ENCODE measurements around the gene RETREG2.

DNA sequence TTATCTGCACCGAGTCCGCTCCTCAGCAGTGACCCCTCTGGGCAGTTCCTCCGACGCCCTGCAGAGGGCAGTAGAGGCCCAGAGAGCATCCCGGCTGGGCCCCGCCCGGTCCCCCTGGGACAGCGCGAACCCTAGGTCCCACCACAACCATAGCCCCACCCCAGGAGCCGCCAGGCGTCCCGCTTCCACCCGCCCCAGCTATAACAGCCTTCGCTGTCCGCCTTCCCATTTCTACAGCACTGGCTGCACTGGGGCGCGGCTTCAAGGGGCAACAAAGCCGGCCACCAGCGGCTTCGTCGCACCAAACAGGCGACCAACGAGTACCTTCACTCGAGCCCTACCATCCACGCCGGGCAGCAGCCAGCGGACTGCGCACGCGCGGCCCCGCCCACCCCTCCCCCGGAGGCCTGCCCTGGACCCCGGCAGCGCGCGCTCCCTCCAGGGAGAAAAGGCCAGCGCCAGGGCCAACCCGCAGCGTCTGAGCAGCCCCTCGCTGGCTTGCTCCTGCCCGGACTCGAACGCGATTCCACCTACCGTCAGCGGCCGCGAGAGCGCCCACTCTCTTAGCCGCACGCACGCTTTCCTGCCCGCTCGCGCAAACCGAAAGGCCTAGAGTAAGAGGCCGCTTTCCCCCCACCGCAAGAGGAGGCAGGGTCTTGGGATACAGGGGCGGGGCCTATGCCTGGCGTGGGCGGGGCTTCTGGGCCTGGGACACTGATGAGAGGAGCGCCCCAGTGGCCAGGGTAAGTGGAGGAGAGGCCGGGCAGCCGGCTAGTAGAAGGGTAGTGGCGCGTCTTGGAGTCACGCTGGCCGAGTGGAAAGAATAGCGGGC, 17.7 kb upstream of the RETREG2 start, which contains the start of gene NHEJ1:
- TF ChIP-seq, protein P1, sequence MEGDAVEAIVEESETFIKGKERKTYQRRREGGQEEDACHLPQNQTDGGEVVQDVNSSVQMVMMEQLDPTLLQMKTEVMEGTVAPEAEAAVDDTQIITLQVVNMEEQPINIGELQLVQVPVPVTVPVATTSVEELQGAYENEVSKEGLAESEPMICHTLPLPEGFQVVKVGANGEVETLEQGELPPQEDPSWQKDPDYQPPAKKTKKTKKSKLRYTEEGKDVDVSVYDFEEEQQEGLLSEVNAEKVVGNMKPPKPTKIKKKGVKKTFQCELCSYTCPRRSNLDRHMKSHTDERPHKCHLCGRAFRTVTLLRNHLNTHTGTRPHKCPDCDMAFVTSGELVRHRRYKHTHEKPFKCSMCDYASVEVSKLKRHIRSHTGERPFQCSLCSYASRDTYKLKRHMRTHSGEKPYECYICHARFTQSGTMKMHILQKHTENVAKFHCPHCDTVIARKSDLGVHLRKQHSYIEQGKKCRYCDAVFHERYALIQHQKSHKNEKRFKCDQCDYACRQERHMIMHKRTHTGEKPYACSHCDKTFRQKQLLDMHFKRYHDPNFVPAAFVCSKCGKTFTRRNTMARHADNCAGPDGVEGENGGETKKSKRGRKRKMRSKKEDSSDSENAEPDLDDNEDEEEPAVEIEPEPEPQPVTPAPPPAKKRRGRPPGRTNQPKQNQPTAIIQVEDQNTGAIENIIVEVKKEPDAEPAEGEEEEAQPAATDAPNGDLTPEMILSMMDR (IDR thresholded peaks at IDR 0.05): peak in 1 of 3 donors; percentile 96
- TF ChIP-seq POLR2A (IDR thresholded peaks at IDR 0.05): no peak

Measured in lower leg skin (tissue), 3 donors.